Mesodermal cell (in vitro differentiated cells): Measurements from ENCODE around the gene MVB12B.

Experiments used
- H3K27ac ChIP-seq: 2 replicates; pipeline ENCODE4 v1.7.0; 2013; ENCODE audit warnings: mild to moderate bottlenecking, low read depth, low read length, moderate library complexity; ENCODE audit not compliant: severe bottlenecking
- H3K36me3 ChIP-seq: 2 replicates; pipeline ENCODE4 v1.7.1; 2013; ENCODE audit warnings: mild to moderate bottlenecking, low read length, moderate library complexity; ENCODE audit not compliant: control insufficient read depth, insufficient read depth
- H3K4me1 ChIP-seq: one replicate; pipeline ENCODE4 v1.7.1; 2013; ENCODE audit warnings: mild to moderate bottlenecking, low read length; ENCODE audit not compliant: insufficient read depth, control insufficient read depth, poor library complexity, severe bottlenecking
- H3K4me3 ChIP-seq: 2 replicates; pipeline ENCODE4 v1.7.0; 2013; ENCODE audit warnings: low read length, control low read depth, mild to moderate bottlenecking; ENCODE audit not compliant: insufficient read depth, poor library complexity, severe bottlenecking; ENCODE audit errors: extremely low read depth
- H3K9me3 ChIP-seq: 2 replicates; pipeline ENCODE4 v1.7.1; 2013; ENCODE audit warnings: mild to moderate bottlenecking, low read length, moderate library complexity; ENCODE audit not compliant: control insufficient read depth
- WGBS, 2 experiments: methylation state at CpG; one replicate each; pipeline ENCODE4 v1.1.5; 2013; ENCODE audit warnings: missing lambda C conversion rate in 2 of 2; ENCODE audit not compliant: insufficient coverage in 2 of 2; 5-methylcytosine and 5-hydroxymethylcytosine counted together

Gene MVB12B

GRCh38 chr9:126295082-126295477 is 31.5 kb upstream of the MVB12B start:
- H3K27ac ChIP-seq = no peak overlapping the region
- no peak overlapping the region for H3K4me3 ChIP-seq
- WGBS, 2 experiments = 90 to 95% methylated on average over 4 to 5 of the region's 5 CpGs
- H3K4me1 ChIP-seq = no peaks in the 10 kb centered on the region
- H3K9me3 ChIP-seq = no peaks in the 10 kb centered on the region
- H3K36me3 ChIP-seq = no peaks in the 10 kb centered on the region

GRCh38 chr9:126295516-126295915 is 31.1 kb upstream of the MVB12B start:
- WGBS, 2 experiments = 100% methylated on average over 1 of the region's 1 CpG
- Histone ChIP-seq H3K27ac (no peak overlapping the region), H3K4me1 (no peaks in the 10 kb centered on the region), H3K36me3 (no peaks in the 10 kb centered on the region), H3K9me3 (no peaks in the 10 kb centered on the region), H3K4me3 (no peak overlapping the region)

GRCh38 chr9:126295936-126296600 is 30.6 kb upstream of the MVB12B start:
- Histone ChIP-seq H3K4me3 (no peak overlapping the region), H3K27ac (no peak overlapping the region), H3K9me3 (no peaks in the 10 kb centered on the region), H3K36me3 (no peaks in the 10 kb centered on the region), H3K4me1 (no peaks in the 10 kb centered on the region)
- WGBS, 2 experiments = 86% methylated on average over 16 of the region's 17 CpGs

DNA sequence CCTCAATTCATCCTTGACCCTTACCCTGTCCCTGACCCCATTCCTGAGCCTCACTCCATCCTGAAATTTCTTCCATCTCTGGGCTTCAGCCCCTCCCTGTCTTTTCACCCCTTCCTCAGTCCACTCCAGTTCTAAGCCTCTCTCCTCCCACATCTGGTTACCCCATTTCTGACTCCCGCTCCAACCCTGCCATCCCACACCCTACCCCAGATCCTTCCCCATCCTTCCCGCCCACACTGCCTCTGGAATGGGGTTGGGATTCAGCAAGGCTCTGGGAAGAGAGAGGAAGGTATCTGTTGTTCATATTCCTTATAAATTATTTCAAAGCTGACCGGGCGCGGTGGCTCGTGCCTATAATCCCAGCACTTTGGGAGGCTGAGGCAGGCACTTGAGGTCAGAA is 29.9 kb upstream of the MVB12B start:
- 79 to 95% methylated on average over 4 of the region's 6 CpGs for WGBS, 2 experiments
- Histone ChIP-seq H3K4me3 (no peak overlapping the region), H3K36me3 (no peaks in the 10 kb centered on the region), H3K4me1 (no peaks in the 10 kb centered on the region), H3K27ac (no peak overlapping the region), H3K9me3 (no peaks in the 10 kb centered on the region)

DNA sequence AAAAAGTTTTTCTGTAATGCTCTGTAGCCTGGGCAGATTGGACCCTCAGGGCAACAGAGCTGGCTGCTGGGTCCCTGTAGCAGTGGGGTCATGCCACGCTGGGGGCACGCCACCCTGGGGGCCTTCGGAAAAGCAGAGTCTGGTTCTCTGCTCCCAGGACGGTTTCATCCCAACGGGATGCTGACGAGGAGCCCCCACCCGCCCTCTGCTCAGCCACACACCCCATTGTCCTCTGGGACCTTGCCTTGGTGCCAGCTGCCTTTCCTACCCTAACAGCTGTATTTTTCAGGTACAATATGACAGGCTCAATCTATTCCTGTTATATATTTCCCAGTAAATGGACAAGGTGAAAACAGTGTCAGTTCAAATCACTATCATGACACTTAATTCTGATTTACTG is 29.0 kb upstream of the MVB12B start:
- 86 to 93% methylated on average over 5 to 7 of the region's 7 CpGs for WGBS, 2 experiments
- no peaks in the 10 kb centered on the region for H3K4me1 ChIP-seq

DNA sequence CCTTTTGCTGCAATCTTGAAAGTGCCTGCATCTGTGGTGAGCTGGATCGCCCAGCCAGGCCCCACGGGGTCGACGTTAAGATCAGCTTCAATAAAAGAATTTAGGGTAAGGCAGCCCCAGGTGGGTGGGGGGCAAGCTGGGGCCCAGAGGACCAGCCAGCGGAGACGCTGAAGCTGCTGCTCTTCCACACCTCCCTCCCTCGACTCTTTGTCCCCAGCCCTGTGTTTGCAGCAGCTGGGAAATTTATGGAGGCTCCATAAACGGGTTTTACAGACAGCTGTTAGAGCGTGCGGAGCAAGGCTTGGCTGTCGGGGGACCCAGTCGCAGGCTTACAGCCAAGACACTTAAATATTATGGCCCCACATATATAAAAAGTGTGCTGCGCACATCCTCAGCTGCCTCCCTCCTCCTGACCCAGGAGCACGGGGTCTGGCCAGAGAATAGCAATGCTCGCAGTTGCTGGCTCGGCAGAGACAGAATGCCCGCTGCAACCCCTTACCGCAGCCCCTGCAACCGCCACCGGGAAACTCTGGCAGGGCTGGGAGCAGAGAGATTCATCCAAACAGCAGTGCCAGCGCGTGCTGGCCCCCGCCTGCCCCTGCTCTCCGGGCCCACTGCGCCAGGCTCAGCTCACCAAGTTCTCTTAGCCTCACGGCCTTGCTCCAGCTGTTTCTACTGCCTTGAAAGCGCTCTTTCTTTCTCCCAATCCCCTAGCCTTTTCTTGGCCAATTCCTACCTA is 28.4 kb upstream of the MVB12B start:
- no peak overlapping the region for H3K27ac ChIP-seq

More for the DNA sequence above, 29.0 kb upstream of the MVB12B start:
- H3K4me3 ChIP-seq = no peak overlapping the region
- no peaks in the 10 kb centered on the region for H3K9me3 ChIP-seq
- no peaks in the 10 kb centered on the region for H3K36me3 ChIP-seq
- H3K27ac ChIP-seq = no peak overlapping the region

DNA sequence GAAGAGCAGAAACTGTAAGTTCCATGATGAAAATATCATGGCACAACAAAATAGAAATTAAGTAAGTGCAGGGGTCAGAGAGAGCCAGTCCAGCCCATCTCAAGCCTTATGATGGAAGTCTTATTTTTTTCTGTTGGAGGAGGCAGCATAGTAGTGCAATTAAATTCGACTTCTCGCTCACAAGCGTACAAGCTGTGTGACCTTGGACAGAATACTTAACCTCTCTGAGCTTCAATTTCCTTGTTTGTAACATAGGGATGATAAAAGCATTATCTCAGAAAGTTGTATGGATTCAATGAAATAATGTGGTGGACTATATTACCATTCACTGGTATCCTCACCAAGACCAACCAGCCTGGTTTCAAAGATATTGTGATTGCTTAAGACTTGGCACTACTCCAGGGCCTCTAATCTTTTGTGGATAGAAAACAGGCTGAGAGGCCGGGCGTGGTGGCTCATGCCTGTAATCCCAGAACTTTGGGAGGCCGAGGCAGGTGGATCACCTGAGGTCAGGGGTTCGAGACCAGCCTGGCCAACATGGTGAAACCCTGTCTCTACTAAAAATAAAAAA is 26.8 kb upstream of the MVB12B start:
- Histone ChIP-seq H3K9me3 (no peaks in the 10 kb centered on the region), H3K4me3 (no peak overlapping the region), H3K27ac (no peak overlapping the region), H3K36me3 (no peaks in the 10 kb centered on the region), H3K4me1 (no peaks in the 10 kb centered on the region)
- WGBS, 2 experiments = 98 to 100% methylated on average over 1 to 7 of the region's 7 CpGs

More for the DNA sequence above, 28.4 kb upstream of the MVB12B start:
- Histone ChIP-seq H3K4me3 (no peak overlapping the region), H3K9me3 (no peaks in the 10 kb centered on the region), H3K36me3 (no peaks in the 10 kb centered on the region), H3K4me1 (no peaks in the 10 kb centered on the region)
- WGBS, 2 experiments = 88 to 89% methylated on average over 13 to 21 of the region's 27 CpGs

DNA sequence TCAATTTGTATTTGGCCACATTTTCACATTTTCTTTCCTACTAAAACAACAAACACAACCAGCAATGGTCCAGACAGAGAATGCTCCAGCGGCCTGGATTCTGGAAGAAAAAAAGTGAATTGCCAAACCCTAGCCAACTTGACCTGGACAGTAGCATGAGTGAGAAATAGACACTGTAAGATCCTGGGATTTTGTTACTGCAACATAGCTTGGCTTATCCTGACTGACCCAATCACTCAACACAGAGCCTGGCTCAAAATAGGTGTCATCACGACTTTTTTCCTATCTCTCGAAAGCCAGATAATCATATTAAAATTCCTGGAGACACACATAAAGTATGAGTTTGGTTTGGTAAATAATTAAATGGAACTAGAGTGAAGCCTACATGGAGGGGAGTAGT is 25.4 kb upstream of the MVB12B start:
- Histone ChIP-seq H3K4me3 (no peak overlapping the region), H3K9me3 (no peaks in the 10 kb centered on the region), H3K27ac (no peak overlapping the region), H3K36me3 (no peaks in the 10 kb centered on the region), H3K4me1 (no peaks in the 10 kb centered on the region)
- WGBS, 2 experiments = 100% methylated on average over 1 of the region's 3 CpGs; no CpG with 5 or more reads in 1 of the 2 experiments

- 0 to 29% methylated on average over 1 to 2 of the region's 4 CpGs for WGBS, 2 experiments
- H3K27ac ChIP-seq = no peak overlapping the region
- H3K9me3 ChIP-seq = no peaks in the 10 kb centered on the region
- H3K36me3 ChIP-seq = no peaks in the 10 kb centered on the region
- no peaks in the 10 kb centered on the region for H3K4me1 ChIP-seq
- no peak overlapping the region for H3K4me3 ChIP-seq
Observed at GRCh38 chr9:126301985-126302603, 24.5 kb upstream of the MVB12B start.

- H3K27ac ChIP-seq = no peak overlapping the region
- no peaks in the 10 kb centered on the region for H3K9me3 ChIP-seq
- peaks cover 4% of the 10 kb centered on the region for H3K4me1 ChIP-seq
- no peak overlapping the region for H3K4me3 ChIP-seq
- no peaks in the 10 kb centered on the region for H3K36me3 ChIP-seq
- no CpG with 5 or more reads among the region's 1 CpG for WGBS, 2 experiments
Observed at GRCh38 chr9:126302730-126303129, 23.9 kb upstream of the MVB12B start.
